ENCODE data around the gene APOA5.
A peak's percentile ranks its signal among the peaks of the same experiment; 100 is the strongest.
"Not testable (repeated sequence)": the region's sequence is repeated elsewhere in the genome, so short reads cannot be mapped to it uniquely, and the experiment has no call there.

The APOA5 gene

GRCh38 chr11:116773203-116774097 is 18.2 kb downstream of the APOA5 start:
- no peak for DNase-seq (ENCODE audit: low read depth, low spot score)

DNA sequence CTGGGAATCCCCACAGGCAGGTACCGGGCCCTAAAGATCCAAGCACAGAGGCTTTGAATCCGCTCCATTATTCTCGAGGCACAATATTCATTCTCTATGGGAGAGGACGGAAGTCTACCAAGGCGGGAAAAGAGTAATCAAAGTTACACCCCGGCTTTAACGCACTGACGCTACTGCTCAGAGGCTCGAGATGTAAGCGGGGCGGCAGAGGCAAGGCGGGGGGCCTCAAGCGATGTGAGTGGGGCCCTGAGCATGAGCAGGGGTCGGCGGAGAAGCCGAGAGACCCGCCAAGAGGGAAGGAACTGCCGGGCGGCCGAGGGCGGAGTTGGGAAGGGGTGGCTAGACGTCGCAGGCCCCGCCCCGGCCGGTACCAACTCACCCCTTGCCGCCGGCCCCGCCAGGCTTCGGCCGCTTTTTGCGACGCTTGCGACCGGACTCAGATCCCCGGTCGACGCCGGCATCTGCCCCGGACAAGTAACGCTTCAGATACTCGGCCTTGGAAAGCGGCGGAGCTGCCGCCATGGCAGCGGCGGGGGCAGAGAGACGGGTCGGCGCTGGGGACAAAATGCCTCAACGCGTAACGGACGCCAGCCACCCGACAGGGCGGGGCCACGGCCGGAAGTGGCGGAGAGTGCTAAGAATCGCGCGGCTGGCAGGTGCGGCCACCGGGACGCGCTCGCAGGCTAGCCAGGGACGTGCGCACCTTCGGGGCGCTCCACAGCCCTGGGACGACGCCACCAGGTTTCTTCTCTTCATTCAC is 19.1 kb downstream of the APOA5 start, which contains the start of gene BUD13:
Gene BUD13 (minus strand): TSS at position 545 of the 760 bp plus-strand sequence. CDS start 23 bp downstream, at position 522.
- peak; percentile 95 for DNase-seq (ENCODE audit: low read depth, low spot score)

- DNase-seq (ENCODE audit: low read depth, low spot score) = no peak
These were observed 19.7 kb downstream of the APOA5 start for GRCh38 chr11:116771935-116772334.

GRCh38 chr11:116762132-116762531 is 29.5 kb downstream of the APOA5 start:
- DNase-seq (ENCODE audit: low read depth, low spot score) = no peak

- DNase-seq (ENCODE audit: low read depth, low spot score) = not testable (repeated sequence)
These were observed 35.6 kb downstream of the APOA5 start for GRCh38 chr11:116756044-116756443.

GRCh38 chr11:116750070-116750718 is 41.5 kb downstream of the APOA5 start:
- DNase-seq (ENCODE audit: low read depth, low spot score) = no peak

GRCh38 chr11:116742104-116742503 is 49.6 kb downstream of the APOA5 start:
- peak; percentile 55 for DNase-seq (ENCODE audit: low read depth, low spot score)

DNA sequence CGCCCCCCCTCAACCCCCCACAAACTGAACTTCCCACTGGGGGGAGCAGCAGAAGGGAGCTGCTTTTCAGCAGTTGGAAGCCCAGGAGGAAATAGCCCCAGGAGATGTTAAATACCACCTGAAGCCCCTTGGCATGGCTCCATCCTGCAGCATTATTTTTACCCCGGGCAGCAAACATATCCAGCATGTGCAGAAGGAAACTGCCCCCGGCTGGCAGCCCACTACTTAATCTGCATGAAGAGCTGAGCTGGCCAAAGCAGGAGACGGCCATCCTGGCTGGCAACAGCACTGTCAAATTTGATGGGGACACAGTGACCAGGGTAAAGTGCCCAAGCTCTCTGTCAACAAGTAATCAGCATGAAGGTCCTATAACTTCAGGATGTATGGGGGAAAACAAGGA is 50.9 kb downstream of the APOA5 start:
- DNase-seq (ENCODE audit: low read depth, low spot score) = no peak

All from astrocyte of the hippocampus (primary cell).